ENCODE data around the gene SPINT2.

The SPINT2 gene

GRCh38 chr19:38303517-38304351 lies 39.4 kb downstream of the SPINT2 start, which contains the start of gene C19orf33:
Gene C19orf33, plus strand, starts transcription at chr19:38304251. Its CDS starts 11 bp downstream, at chr19:38304262.
- no peak for DNase-seq

GRCh38 chr19:38304352-38304865 lies 40.0 kb downstream of the SPINT2 start:
- no peak for DNase-seq

DNA sequence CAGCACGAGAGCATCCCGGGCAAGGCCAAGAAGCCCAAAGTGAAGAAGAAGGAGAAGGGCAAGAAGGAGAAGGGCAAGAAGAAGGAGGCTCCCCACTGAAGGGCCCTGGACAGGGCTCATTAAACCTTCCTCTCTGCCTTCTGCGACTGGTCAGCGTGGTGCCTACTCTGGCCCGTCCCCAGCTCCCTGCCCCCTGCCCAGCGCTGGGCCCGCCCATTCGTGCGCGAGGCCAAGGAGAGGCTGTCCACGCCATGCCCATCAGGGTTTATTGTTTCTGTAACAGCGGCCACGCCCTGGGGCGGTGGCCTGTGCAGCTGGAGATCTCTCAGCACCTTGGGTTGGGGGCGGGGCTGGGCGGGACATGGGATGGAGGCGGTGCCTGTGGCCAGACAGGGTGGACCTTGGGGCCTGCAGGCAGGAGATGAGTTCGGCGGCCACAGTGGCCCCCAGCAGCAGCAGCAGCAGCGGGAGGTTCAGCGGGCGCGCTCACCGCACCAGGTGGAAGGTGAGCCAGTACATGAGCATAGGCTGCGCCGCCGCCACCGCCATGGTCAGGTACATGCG lies 40.6 kb downstream of the SPINT2 start:
- DNase-seq: peak; percentile 95

DNA sequence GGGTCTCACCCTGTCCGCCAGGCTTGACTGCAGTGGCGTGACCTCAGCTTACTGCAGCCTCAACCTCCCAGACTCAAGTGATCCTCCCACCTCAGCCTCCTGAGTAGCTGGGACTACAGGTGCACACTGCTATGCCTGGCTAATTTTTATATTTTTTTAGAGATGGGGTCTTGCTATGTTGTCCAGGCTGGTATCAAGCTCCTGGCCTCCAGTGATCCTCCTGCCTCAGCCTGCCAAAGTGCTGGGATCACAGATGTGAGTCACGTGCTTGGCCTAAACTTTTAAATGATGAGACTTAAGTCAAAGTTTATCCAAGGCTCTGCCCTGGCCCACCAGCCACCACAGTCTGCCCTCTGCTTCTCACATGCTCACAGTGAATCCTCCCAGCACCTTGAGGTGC lies 41.9 kb downstream of the SPINT2 start:
- no peak for DNase-seq

DNA sequence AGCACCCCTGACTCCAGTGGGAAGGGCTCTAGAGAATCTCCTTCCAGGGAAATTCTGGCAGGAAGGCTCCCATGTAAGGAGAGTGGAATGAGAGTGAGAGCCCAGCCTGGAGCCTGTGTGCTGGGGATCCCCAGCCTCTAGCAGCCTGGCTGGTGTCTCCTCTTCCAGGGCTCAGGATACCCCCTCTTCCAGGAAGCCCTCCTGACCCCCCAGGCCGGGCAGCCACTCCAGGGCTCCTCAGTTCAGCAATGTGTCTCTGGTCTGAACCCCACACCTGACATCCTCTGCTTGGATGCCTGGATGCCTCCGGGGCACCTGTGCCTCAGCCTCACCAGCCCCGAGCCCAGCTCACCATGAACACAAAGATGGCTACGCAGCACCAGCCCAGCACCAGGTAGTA lies 42.7 kb downstream of the SPINT2 start:
- no peak for DNase-seq

DNA sequence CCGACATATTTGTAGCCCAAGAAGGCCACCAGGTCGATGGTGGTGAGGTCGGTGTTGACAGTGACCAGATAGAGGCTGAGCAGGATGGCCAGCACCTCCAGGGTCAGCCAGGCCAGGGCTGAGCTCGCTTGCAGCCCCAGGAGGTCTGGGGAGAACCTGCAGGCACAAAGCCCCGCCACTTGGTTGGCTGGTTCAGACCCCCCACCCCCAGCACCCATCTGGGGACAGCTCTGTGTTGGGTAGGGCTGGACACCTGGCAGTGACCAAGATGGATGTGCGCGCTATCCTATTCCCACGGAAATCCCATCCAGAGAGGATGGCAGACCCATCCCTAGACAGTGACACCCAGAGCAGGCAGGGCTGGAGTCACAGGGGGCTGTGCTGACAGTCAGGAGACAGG lies 43.2 kb downstream of the SPINT2 start:
- no peak for DNase-seq

- DNase-seq: no peak
Observed at GRCh38 chr19:38308006-38308766, 43.8 kb downstream of the SPINT2 start.

- no peak for DNase-seq
Observed at GRCh38 chr19:38308926-38309614, 44.7 kb downstream of the SPINT2 start.

DNA sequence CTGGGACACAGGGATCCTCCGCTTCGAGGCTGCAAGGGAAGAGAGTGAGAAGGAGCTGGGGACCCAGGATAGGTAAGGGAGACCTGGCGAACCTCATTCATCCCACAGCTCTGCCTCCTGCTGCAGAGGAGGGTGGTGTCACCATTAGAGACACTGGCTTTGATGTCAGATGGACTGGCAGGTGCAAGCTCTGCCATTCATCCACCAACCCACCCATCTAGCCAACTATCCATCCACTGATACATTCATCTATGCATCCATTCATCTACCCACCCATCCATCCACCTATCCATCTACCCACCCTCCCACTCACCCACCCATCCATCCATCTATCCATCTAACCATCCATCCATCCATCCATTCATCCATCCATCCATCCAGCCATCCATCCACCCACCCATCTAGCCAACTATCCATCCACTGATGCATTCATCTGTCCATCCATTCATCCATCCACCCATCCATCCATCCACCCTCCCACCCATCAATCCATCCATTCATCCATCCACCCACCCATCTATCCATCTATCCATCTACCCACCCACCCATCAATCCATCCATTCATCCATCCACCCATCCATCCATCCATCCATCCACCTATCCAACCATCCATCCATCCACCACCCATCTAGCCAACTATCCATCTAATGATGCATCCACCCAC lies 45.4 kb downstream of the SPINT2 start:
- no peak for DNase-seq

GRCh38 chr19:38310279-38310670 lies 45.9 kb downstream of the SPINT2 start:
- DNase-seq: no peak

DNA sequence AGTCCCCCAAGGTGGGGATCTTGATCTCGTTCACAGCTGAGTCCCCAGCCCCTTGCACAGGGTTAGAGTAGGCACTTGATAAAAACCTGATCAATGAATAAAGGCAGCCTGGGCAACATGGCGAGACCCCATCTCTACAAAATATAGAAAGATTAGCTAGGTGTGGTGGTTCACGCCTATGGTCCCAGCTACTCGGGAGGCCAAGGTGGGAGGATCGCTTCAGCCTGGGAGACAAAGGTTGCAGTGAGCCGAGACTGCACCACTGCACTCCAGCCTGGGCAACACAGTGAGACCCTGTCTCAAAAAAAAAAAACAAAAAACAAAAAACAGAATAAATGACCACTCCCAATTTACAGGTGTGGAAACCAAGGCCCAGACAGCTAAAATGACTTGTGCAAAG lies 46.6 kb downstream of the SPINT2 start:
- no peak for DNase-seq

GRCh38 chr19:38315657-38316476 lies 51.5 kb downstream of the SPINT2 start, which contains the start of gene YIF1B:
Gene YIF1B, minus strand, starts transcription at chr19:38315947. Its CDS starts 30 bp downstream, at chr19:38315917.
- DNase-seq: peak; percentile 98

DNA sequence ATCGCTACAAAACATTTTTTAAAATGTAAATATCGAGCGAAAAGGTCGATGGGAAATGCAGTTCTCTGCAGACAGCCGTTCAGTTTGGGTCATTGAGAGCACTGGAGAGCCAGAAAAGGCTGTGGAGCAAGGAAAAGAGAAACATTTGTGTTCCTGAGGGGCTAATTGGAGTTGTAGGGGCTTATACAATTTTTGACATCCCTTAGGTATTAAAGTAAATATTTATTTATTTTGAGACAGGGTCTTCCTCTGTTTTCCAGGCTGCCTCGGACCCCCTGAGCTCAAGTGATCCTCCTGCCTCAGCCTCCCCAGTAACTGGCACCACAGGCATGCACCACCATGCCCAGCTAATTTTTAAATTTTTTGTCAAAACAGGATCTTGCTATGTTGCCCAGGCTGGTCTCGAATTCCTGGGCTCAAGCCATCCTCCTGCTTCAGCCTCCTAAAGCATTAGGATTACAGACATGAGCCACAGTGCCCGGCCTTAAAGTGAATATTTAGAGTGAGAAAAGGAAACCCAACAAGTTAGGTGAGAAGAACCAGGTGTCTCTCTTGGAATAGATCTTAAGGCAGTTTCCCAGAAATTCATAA lies 52.2 kb downstream of the SPINT2 start:
- DNase-seq: no peak

GRCh38 chr19:38317104-38317612 lies 52.8 kb downstream of the SPINT2 start:
- no peak for DNase-seq

DNA sequence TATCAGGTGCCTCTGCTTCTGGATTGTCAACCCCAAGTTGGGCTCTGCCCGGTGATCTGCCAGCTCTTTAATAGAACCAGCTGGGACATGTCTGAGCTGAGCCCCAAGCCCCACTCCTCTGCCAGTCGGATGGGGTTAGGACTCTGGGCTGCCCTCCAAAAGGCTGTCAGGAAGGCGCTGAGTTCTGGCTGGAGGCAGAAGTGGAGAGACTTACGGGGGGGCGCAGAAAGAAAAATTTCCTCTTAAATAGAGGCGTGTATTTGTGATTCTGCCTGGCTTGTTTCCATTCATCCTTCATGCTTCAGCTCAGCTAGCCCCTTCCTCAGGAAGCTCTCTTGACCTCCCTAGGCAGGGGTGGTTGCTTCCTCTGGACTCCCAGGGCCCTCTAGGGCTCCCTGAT lies 54.3 kb downstream of the SPINT2 start:
- no peak for DNase-seq

DNA sequence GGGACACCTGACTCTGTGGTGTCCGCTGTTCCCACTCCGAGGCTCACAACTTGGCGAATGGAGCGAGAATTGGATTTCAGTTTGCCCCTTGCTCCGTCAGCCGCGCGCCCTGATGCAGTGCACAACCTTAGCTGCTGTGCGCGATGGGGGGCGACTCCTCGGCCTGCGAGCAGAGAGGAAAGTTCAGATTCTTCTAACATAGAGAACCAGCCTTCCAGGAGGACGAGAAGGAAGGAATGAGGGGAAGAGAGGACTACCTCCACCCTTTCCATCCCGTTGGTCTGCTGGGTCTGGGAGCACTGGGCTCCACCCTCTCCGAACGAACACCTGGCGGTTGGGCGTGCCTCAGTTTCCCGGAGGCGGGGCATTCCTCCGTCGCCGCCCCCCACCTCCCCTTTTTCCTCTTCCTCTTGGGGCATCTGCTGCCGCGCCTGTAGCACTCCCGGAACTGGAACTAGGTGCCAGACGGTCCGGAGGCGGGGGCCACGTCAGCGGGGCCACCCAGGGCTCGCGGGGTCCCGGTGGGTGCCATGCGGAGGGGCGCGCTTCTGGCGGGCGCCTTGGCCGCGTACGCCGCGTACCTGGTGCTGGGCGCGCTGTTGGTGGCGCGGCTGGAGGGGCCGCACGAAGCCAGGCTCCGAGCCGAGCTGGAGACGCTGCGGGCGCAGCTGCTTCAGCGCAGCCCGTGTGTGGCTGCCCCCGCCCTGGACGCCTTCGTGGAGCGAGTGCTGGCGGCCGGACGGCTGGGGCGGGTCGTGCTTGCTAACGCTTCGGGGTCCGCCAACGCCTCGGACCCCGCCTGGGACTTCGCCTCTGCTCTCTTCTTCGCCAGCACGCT lies 55.3 kb downstream of the SPINT2 start, which contains the start of gene KCNK6:
KCNK6 (plus strand) TSS at position 425 of the 838 bp plus-strand sequence; CDS start at position 531, 106 bp downstream.
- DNase-seq: peak; percentile 2

DNA sequence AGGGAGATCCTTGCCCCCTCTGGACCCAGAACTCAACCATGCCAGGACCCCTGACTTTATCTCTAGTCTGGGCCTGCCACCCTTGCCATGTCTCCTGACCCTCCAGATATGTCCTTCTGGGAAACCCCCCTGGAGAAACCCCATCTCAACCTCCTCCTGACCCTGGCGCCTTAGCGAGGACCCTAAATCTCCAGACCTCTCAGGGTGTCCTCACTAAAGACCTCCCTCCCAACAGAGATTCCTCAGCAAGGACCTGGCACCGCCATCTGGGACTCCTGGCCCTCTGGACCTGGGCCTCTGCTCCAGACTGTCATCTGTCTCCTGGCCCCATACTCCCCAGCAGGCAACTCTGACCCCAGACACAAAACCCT lies 56.6 kb downstream of the SPINT2 start:
- DNase-seq: no peak

DNA sequence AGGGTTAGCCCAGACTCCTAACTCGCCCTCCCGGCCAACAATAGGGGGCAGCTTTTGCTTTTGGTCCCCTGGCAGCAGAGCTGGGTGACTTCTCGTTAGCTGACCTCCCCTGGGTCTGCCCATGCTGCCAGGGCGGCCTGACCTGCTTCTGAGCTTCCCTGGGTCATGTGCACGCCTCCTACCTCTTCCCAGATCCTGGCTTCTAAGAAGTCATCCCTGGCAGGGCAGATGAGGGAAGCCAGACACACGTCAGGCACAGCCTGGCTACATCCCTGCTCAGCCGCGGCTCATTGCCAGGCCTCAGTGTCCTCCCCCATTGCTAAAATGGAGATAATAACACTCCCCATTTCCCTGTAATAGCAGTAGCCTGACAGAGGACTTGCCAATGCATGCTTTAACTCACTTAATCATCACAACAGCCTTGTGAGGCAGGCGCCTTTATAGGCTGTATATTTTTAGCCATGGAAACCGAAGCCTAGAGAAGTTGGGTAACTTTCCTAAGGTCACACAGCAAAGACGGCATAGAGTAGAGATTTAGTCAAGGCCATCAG lies 57.3 kb downstream of the SPINT2 start:
- no peak for DNase-seq

DNA sequence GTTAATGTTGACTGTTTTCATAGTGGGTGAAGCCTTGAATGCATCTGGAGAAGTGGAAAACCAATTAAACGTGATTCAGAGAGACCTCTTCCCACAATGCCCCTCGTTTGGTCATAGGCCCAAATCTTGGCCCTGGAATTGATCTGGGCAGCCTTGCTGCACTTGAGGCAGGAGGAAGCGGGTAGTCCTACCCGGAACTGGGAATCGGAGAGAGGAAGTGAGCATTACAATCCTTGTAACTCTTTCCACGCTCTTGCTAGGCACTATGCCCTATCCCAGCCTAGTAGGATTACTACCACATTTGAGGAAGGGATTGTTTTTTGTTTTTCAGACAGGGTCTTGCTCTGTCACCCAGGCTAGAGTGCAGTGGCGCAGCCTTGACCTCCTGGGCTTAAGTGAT lies 58.9 kb downstream of the SPINT2 start:
- no peak for DNase-seq

Data from NCI-H748 treated with DMSO at 0.1 percent for 48 hours (cell line).